Ectodermal cell (in vitro differentiated cells): Measurements from ENCODE around the gene FMNL2.

ENCODE experiments used
- H3K27ac ChIP-seq: 2 replicates; pipeline ENCODE4 v1.7.0; 2013; ENCODE audit warnings: mild to moderate bottlenecking, low read depth, low read length; ENCODE audit not compliant: insufficient read depth, poor library complexity, severe bottlenecking
- H3K27me3 ChIP-seq: 2 replicates; pipeline ENCODE4 v1.7.0; 2013; ENCODE audit warnings: mild to moderate bottlenecking, low read length; ENCODE audit not compliant: insufficient read depth, control insufficient read depth, poor library complexity, severe bottlenecking
- H3K36me3 ChIP-seq: one replicate; pipeline ENCODE4 v1.7.0; 2013; ENCODE audit warnings: low read length; ENCODE audit not compliant: control insufficient read depth, insufficient read depth
- H3K4me1 ChIP-seq: one replicate; pipeline ENCODE4 v1.7.0; 2013; ENCODE audit warnings: low read length; ENCODE audit not compliant: control insufficient read depth, insufficient read depth
- H3K4me3 ChIP-seq: 2 replicates; pipeline ENCODE4 v1.7.0; 2013; ENCODE audit warnings: low read depth, low read length, control low read depth; ENCODE audit not compliant: insufficient read depth
- H3K9me3 ChIP-seq: 2 replicates; pipeline ENCODE4 v1.7.0; 2013; ENCODE audit warnings: mild to moderate bottlenecking, low read length, moderate library complexity; ENCODE audit not compliant: control insufficient read depth
- whole genome bisulfite sequencing, 2 experiments: methylation state at CpG; one replicate each; pipeline ENCODE4 v1.1.7; 2013; ENCODE audit warnings: missing lambda C conversion rate in 2 of 2; 5-methylcytosine and 5-hydroxymethylcytosine counted together

FMNL2 gene

GRCh38 chr2:152399003-152399402, 64.0 kb downstream of the FMNL2 start:
- WGBS, 2 experiments, result 90 to 92% methylated on average over 4 of the region's 4 CpGs
- H3K27ac ChIP-seq, result no peak overlapping the region
- H3K36me3 ChIP-seq, result no peaks in the 10 kb centered on the region
- H3K4me1 ChIP-seq, result peaks cover 16% of the 10 kb centered on the region
- H3K27me3 ChIP-seq, result no peaks in the 10 kb centered on the region
- H3K4me3 ChIP-seq, result no peak overlapping the region
- H3K9me3 ChIP-seq, result no peaks in the 10 kb centered on the region

- Histone ChIP-seq H3K4me1 (peaks cover 5% of the 10 kb centered on the region), H3K4me3 (no peak overlapping the region), H3K27ac (no peak overlapping the region), H3K36me3 (no peaks in the 10 kb centered on the region), H3K9me3 (no peaks in the 10 kb centered on the region), H3K27me3 (no peaks in the 10 kb centered on the region)
- 95 to 98% methylated on average over 2 of the region's 2 CpGs for WGBS, 2 experiments
Observed at GRCh38 chr2:152400607-152401214, 65.7 kb downstream of the FMNL2 start.

- Histone ChIP-seq H3K4me1 (peaks cover 19% of the 10 kb centered on the region), H3K27me3 (no peaks in the 10 kb centered on the region), H3K4me3 (no peak overlapping the region), H3K36me3 (no peaks in the 10 kb centered on the region), H3K9me3 (no peaks in the 10 kb centered on the region), H3K27ac (no peak overlapping the region)
- WGBS, 2 experiments, result 93 to 95% methylated on average over 10 to 12 of the region's 12 CpGs
Observed at GRCh38 chr2:152402780-152403759, 68.1 kb downstream of the FMNL2 start.

- H3K9me3 ChIP-seq, result no peaks in the 10 kb centered on the region
- H3K27me3 ChIP-seq, result no peaks in the 10 kb centered on the region
- peaks cover 28% of the 10 kb centered on the region for H3K4me1 ChIP-seq
- no peaks in the 10 kb centered on the region for H3K36me3 ChIP-seq
- WGBS, 2 experiments, result 97% methylated on average over 2 of the region's 2 CpGs
- no peak overlapping the region for H3K4me3 ChIP-seq
- H3K27ac ChIP-seq, result no peak overlapping the region
Observed at GRCh38 chr2:152405206-152406118, 70.5 kb downstream of the FMNL2 start.

- H3K4me1 ChIP-seq, result peaks cover 33% of the 10 kb centered on the region
- H3K9me3 ChIP-seq, result no peaks in the 10 kb centered on the region
- H3K27me3 ChIP-seq, result no peaks in the 10 kb centered on the region
- 80% methylated on average over 1 of the region's 2 CpGs; no CpG with 5 or more reads in 1 of the 2 experiments for WGBS, 2 experiments
- H3K36me3 ChIP-seq, result no peaks in the 10 kb centered on the region
- no peak overlapping the region for H3K4me3 ChIP-seq
- no peak overlapping the region for H3K27ac ChIP-seq
Observed at GRCh38 chr2:152406119-152406835, 71.3 kb downstream of the FMNL2 start.

- H3K27ac ChIP-seq, result no peak overlapping the region
- WGBS, 2 experiments, result 20% methylated on average over 1 of the region's 2 CpGs; no CpG with 5 or more reads in 1 of the 2 experiments
- H3K4me3 ChIP-seq, result no peak overlapping the region
Observed at GRCh38 chr2:152406836-152407161, 71.8 kb downstream of the FMNL2 start.

GRCh38 chr2:152407204-152407721, 72.3 kb downstream of the FMNL2 start:
- Histone ChIP-seq H3K4me3 (no peak overlapping the region), H3K4me1 (peaks cover 40% of the 10 kb centered on the region), H3K27ac (peak overlapping the region; percentile 11), H3K9me3 (no peaks in the 10 kb centered on the region), H3K27me3 (no peaks in the 10 kb centered on the region), H3K36me3 (no peaks in the 10 kb centered on the region)
- 2% methylated on average over 8 of the region's 8 CpGs for WGBS, 2 experiments

More at GRCh38 chr2:152406836-152407161, 71.8 kb downstream of the FMNL2 start:
- H3K27me3 ChIP-seq, result no peaks in the 10 kb centered on the region
- H3K36me3 ChIP-seq, result no peaks in the 10 kb centered on the region
- H3K9me3 ChIP-seq, result no peaks in the 10 kb centered on the region
- H3K4me1 ChIP-seq, result peaks cover 38% of the 10 kb centered on the region

- Histone ChIP-seq H3K27ac (peak overlapping the region; percentile 11), H3K4me3 (no peak overlapping the region), H3K9me3 (no peaks in the 10 kb centered on the region), H3K4me1 (peaks cover 40% of the 10 kb centered on the region), H3K36me3 (no peaks in the 10 kb centered on the region), H3K27me3 (no peaks in the 10 kb centered on the region)
- 44 to 47% methylated on average over 1 of the region's 1 CpG for WGBS, 2 experiments
Observed at GRCh38 chr2:152407806-152408205, 72.8 kb downstream of the FMNL2 start.

GRCh38 chr2:152408254-152408653, 73.3 kb downstream of the FMNL2 start:
- no peak overlapping the region for H3K4me3 ChIP-seq
- H3K27ac ChIP-seq, result no peak overlapping the region
- H3K9me3 ChIP-seq, result no peaks in the 10 kb centered on the region
- H3K4me1 ChIP-seq, result peaks cover 40% of the 10 kb centered on the region
- no peaks in the 10 kb centered on the region for H3K27me3 ChIP-seq
- H3K36me3 ChIP-seq, result no peaks in the 10 kb centered on the region
- WGBS, 2 experiments, result 98 to 100% methylated on average over 2 to 3 of the region's 3 CpGs
